PFSK-1 (cell line): ENCODE results near the gene LHPP.

Experiments
- FOXP2 ChIP-seq: optimal IDR thresholded peaks from 2 replicates; pipeline ENCODE3; 2011; ENCODE audit warnings: borderline replicate concordance, control low read depth, inconsistent platforms; ENCODE audit not compliant: insufficient read depth; ENCODE audit errors: extremely low read length, extremely low read depth
- POLR2AphosphoS5 ChIP-seq: IDR thresholded peaks from 2 replicates; pipeline ENCODE4 v1.6.1; 2012; ENCODE audit warnings: low read depth, mild to moderate bottlenecking, control low read depth, low read length, moderate library complexity
- SIN3A ChIP-seq: IDR thresholded peaks from 2 replicates; pipeline ENCODE4 v1.6.1; 2012; ENCODE audit warnings: mild to moderate bottlenecking, low read length, moderate library complexity, borderline replicate concordance; ENCODE audit not compliant: insufficient read depth
- TF ChIP-seq, protein P1 (sequence below), 2 experiments: IDR thresholded peaks; 2 replicates each; pipeline versions ENCODE4 v1.6.1 to v1.8.0; 2011 to 2012; ENCODE audit warnings: low read depth in 2 of 2, low read length in 2 of 2, control low read depth in 1 of 2, inconsistent platforms in 1 of 2, mild to moderate bottlenecking in 1 of 2, moderate library complexity in 1 of 2; ENCODE audit not compliant: insufficient read depth in 1 of 2

- TF ChIP-seq SIN3A = no peak
- no peak for TF ChIP-seq POLR2AphosphoS5
- TF ChIP-seq, protein P1, sequence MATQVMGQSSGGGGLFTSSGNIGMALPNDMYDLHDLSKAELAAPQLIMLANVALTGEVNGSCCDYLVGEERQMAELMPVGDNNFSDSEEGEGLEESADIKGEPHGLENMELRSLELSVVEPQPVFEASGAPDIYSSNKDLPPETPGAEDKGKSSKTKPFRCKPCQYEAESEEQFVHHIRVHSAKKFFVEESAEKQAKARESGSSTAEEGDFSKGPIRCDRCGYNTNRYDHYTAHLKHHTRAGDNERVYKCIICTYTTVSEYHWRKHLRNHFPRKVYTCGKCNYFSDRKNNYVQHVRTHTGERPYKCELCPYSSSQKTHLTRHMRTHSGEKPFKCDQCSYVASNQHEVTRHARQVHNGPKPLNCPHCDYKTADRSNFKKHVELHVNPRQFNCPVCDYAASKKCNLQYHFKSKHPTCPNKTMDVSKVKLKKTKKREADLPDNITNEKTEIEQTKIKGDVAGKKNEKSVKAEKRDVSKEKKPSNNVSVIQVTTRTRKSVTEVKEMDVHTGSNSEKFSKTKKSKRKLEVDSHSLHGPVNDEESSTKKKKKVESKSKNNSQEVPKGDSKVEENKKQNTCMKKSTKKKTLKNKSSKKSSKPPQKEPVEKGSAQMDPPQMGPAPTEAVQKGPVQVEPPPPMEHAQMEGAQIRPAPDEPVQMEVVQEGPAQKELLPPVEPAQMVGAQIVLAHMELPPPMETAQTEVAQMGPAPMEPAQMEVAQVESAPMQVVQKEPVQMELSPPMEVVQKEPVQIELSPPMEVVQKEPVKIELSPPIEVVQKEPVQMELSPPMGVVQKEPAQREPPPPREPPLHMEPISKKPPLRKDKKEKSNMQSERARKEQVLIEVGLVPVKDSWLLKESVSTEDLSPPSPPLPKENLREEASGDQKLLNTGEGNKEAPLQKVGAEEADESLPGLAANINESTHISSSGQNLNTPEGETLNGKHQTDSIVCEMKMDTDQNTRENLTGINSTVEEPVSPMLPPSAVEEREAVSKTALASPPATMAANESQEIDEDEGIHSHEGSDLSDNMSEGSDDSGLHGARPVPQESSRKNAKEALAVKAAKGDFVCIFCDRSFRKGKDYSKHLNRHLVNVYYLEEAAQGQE (IDR thresholded peaks at IDR 0.05; ENCODE audit: insufficient read depth in 1 of 2, low read depth in 2 of 2, low read length in 2 of 2) = no peak
- no peak for TF ChIP-seq FOXP2
These were observed 186.5 kb downstream of the LHPP start for GRCh38 chr10:124648131-124648475.
